MM.1S (cell line): ENCODE results near the gene MYH11.

Experiments used
- CTCF ChIP-seq: fragments of 300-600 bp; sonication (generic); IDR thresholded peaks from 2 replicates; pipeline ENCODE4 v1.5.1; 2016; ENCODE audit warnings: antibody characterized with exemption, low read length, mixed read lengths
- EZH2 ChIP-seq: fragments of 300-600 bp; sonication (generic); optimal IDR thresholded peaks from 2 replicates; pipeline ENCODE3; 2017; ENCODE audit warnings: low read depth, mild to moderate bottlenecking, antibody characterized with exemption, low read length, mixed read lengths

GRCh38 chr16:15769239-15769638, 87.6 kb downstream of the MYH11 start:
- TF ChIP-seq EZH2 (no peak), CTCF (no peak)
